Fibroblast of lung (primary cell): ENCODE results near the gene EZH1. TPM values are rescaled to one million over a fixed set of nuclear protein-coding genes. Genes with fewer than 3 reads are reported as not detected.
"Not testable (repeated sequence)": the region's sequence is repeated elsewhere in the genome, so short reads cannot be mapped to it uniquely, and the experiment has no call there.

Experiments
- DNase-seq, 2 donors: peaks; one replicate each; pipeline versions ENCODE4 v3.0.0 to v3.0.0-alpha.2; 2010; ENCODE audit warnings: low read depth in 2 of 2
- H2AFZ ChIP-seq: 2 replicates; pipeline ENCODE4 v1.5.1; 2012; ENCODE audit warnings: low read length, control low read depth, inconsistent platforms
- H3K27ac ChIP-seq: 2 replicates; pipeline ENCODE4 v1.5.1; 2011; ENCODE audit warnings: low read length, control low read depth; ENCODE audit not compliant: insufficient read depth
- H3K27me3 ChIP-seq: 2 replicates; pipeline ENCODE4 v1.5.1; 2011; ENCODE audit warnings: mild to moderate bottlenecking, low read length; ENCODE audit not compliant: control insufficient read depth, insufficient read depth
- H3K36me3 ChIP-seq: 2 replicates; pipeline ENCODE4 v1.5.1; 2011; ENCODE audit warnings: low read length; ENCODE audit not compliant: control insufficient read depth, insufficient read depth
- H3K4me1 ChIP-seq: 2 replicates; pipeline ENCODE4 v1.5.1; 2011; ENCODE audit warnings: low read length; ENCODE audit not compliant: control insufficient read depth, insufficient read depth; ENCODE audit errors: extremely low read depth
- H3K4me2 ChIP-seq: 2 replicates; pipeline ENCODE4 v1.5.1; 2011; ENCODE audit warnings: low read length, control low read depth; ENCODE audit not compliant: insufficient read depth; ENCODE audit errors: extremely low read depth
- H3K4me3 ChIP-seq, 4 experiments: fragments of 200-600 bp in 1 of 4; sonication (generic) in 1 of 4; replicated peaks in 1 of 4; 2 replicates each; pipeline ENCODE4 v1.5.1; 2011 to 2016; ENCODE audit warnings: low read length in 4 of 4, low read depth in 3 of 4, mild to moderate bottlenecking in 3 of 4, control low read depth in 2 of 4, inconsistent platforms in 1 of 4, mixed read lengths in 1 of 4; ENCODE audit not compliant: insufficient read depth in 1 of 4; ENCODE audit errors: control extremely low read depth in 1 of 4
- H3K79me2 ChIP-seq: 2 replicates; pipeline ENCODE4 v1.5.1; 2012; ENCODE audit warnings: mild to moderate bottlenecking, low read length, inconsistent platforms; ENCODE audit not compliant: control insufficient read depth, insufficient read depth
- H3K9ac ChIP-seq: 2 replicates; pipeline ENCODE4 v1.5.1; 2011; ENCODE audit warnings: mild to moderate bottlenecking, low read length, control low read depth; ENCODE audit not compliant: insufficient read depth
- H3K9me3 ChIP-seq: 2 replicates; pipeline ENCODE4 v1.5.1; 2012; ENCODE audit warnings: low read depth, low read length; ENCODE audit not compliant: control insufficient read depth, insufficient read depth
- H4K20me1 ChIP-seq: 2 replicates; pipeline ENCODE4 v1.5.1; 2011; ENCODE audit warnings: low read length; ENCODE audit not compliant: control insufficient read depth, insufficient read depth; ENCODE audit errors: extremely low read depth
- CTCF ChIP-seq, 2 donors: IDR thresholded peaks in 1 of 2; conservative IDR thresholded peaks in 1 of 2; 1 replicate in 1 of 2; 2 replicates in 1 of 2; pipeline ENCODE4 v1.5.1; 2011 to 2012; ENCODE audit warnings: low read length in 2 of 2, control low read depth in 1 of 2, inconsistent platforms in 1 of 2, low read depth in 1 of 2, mild to moderate bottlenecking in 1 of 2
- EZH2 ChIP-seq: IDR thresholded peaks from 2 replicates; pipeline ENCODE4 v1.5.1; 2012; ENCODE audit warnings: low read length, control low read depth, mild to moderate bottlenecking; ENCODE audit errors: missing control alignments
- polyA plus RNA-seq, 2 donors: library from polyadenylated mRNA; depleted of rRNA in 1 of 2; stranded (reverse) in 1 of 2; unstranded in 1 of 2; fragments of >200 nt; gene quantifications; 2 replicates each; pipeline ENCODE4 v1.2.1, GENCODE V29; 2011 to 2012; ENCODE audit warnings: missing spikeins in 1 of 2
- total RNA-seq: library from RNA; depleted of rRNA; stranded (reverse); fragments of >200 nt; gene quantifications from 2 replicates; pipeline ENCODE4 v1.2.1, GENCODE V29; 2014

EZH1 gene
- total and polyA plus RNA-seq, 2 donors (not counting 1 experiment from before 2014, with no cell fraction given): 28.6 to 31.9 TPM

GRCh38 chr17:42665581-42666001 lies 79.2 kb downstream of the EZH1 start:
- no peaks in the 10 kb centered on the region for H3K9me3 ChIP-seq
- no peak overlapping the region for H3K4me2 ChIP-seq
- H3K27me3 ChIP-seq: no peaks in the 10 kb centered on the region
- TF ChIP-seq CTCF (conservative IDR thresholded peaks at IDR 0.05 in 1 of 2, IDR thresholded peaks at IDR 0.05 in 1 of 2; ENCODE audit: low read depth in 1 of 2, low read length in 2 of 2): no peak
- no peak overlapping the region for H3K9ac ChIP-seq
- no peaks in the 10 kb centered on the region for H4K20me1 ChIP-seq
- H3K36me3 ChIP-seq: peaks cover 23% of the 10 kb centered on the region
- no peaks in the 10 kb centered on the region for H3K79me2 ChIP-seq
- H2AFZ ChIP-seq: no peak overlapping the region
- no peak overlapping the region for H3K4me3 ChIP-seq
- H3K27ac ChIP-seq: no peak overlapping the region
- peaks cover 11% of the 10 kb centered on the region for H3K4me1 ChIP-seq
- no peak for DNase-seq

- DNase-seq: peak; percentile 67 to 74
- peaks cover 8% of the 10 kb centered on the region for H3K36me3 ChIP-seq
- no peaks in the 10 kb centered on the region for H4K20me1 ChIP-seq
- H2AFZ ChIP-seq: no peak overlapping the region
- no peaks in the 10 kb centered on the region for H3K27me3 ChIP-seq
- peak overlapping the region; percentile 64 for H3K4me2 ChIP-seq
- H3K4me1 ChIP-seq: peaks cover 7% of the 10 kb centered on the region
- H3K4me3 ChIP-seq: peak overlapping the region in 1 of 4 experiments; percentile 27
- TF ChIP-seq CTCF (conservative IDR thresholded peaks at IDR 0.05 in 1 of 2, IDR thresholded peaks at IDR 0.05 in 1 of 2; ENCODE audit: low read depth in 1 of 2, low read length in 2 of 2) (no peak), EZH2 (no peak)
- no peak overlapping the region for H3K9ac ChIP-seq
- H3K27ac ChIP-seq: no peak overlapping the region
- H3K79me2 ChIP-seq: no peaks in the 10 kb centered on the region
- no peaks in the 10 kb centered on the region for H3K9me3 ChIP-seq
These were observed 84.0 kb downstream of the EZH1 start for GRCh38 chr17:42660692-42661345.

- H3K27me3 ChIP-seq, H3K79me2 ChIP-seq, H3K4me1 ChIP-seq, H2AFZ ChIP-seq, H3K36me3 ChIP-seq, H3K9me3 ChIP-seq, H3K27ac ChIP-seq, H3K4me2 ChIP-seq, H4K20me1 ChIP-seq, DNase-seq: not testable (repeated sequence)
- Histone ChIP-seq H3K9ac (peak overlapping the region; percentile 73), H3K4me3 (peak overlapping the region; percentile 63 to 80 (median 71))
These were observed 84.9 kb downstream of the EZH1 start for GRCh38 chr17:42659932-42660274.
